Measurements from ENCODE around the gene NKX2-4. TPM values are rescaled to one million over a fixed set of nuclear protein-coding genes. Genes with fewer than 3 reads are reported as not detected.

Gene NKX2-4
- total RNA-seq, 2 donors from 2014 or later = not detected

GRCh38 chr20:21381619-21382018 is 15.7 kb downstream of the NKX2-4 start:
- H3K36me3 ChIP-seq = peaks cover 27% of the 10 kb centered on the region
- no peak for TF ChIP-seq CTCF (IDR thresholded peaks at IDR 0.05)

DNA sequence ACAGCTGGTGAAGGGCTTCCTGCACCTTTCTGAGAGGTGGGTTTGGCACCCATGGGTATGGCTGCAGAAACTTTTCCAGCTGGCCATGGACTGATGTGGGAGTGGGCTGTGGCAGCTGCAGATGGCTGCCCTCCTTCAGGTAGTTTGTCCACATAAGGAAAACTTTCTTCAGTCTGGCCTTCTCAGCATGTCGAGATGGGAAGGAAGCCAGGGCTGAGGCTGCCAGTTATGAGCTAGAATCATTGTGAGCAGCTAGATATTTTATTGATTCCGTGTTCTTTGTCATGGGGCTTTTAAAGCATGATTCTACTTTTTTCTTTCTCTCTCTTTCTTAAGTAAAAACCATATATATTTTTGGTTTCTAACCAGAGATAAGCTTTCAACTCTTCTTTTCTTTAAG is 16.6 kb downstream of the NKX2-4 start:
- Histone ChIP-seq H3K36me3 (peaks cover 26% of the 10 kb centered on the region), H3K4me3 (no peak overlapping the region), H3K27me3 (replicated peaks; ENCODE audit: insufficient read depth) (no peaks in the 10 kb centered on the region), H3K4me1 (ENCODE audit: control insufficient read depth in 1 of 2, low read depth in 2 of 2) (no peaks in the 10 kb centered on the region), H3K9me3 (no peaks in the 10 kb centered on the region), H3K27ac (no peak overlapping the region)
- ATAC-seq (ENCODE audit: insufficient number of reproducible peaks, low FRiP score, low read depth) = no peak
- no peak for DNase-seq (ENCODE audit: low spot score)
- TF ChIP-seq CTCF (IDR thresholded peaks at IDR 0.05) = no peak

More at GRCh38 chr20:21381619-21382018, 15.7 kb downstream of the NKX2-4 start:
- Histone ChIP-seq H3K9me3 (no peaks in the 10 kb centered on the region), H3K27me3 (replicated peaks; ENCODE audit: insufficient read depth) (no peaks in the 10 kb centered on the region), H3K27ac (no peak overlapping the region), H3K4me1 (ENCODE audit: control insufficient read depth in 1 of 2, low read depth in 2 of 2) (no peaks in the 10 kb centered on the region), H3K4me3 (no peak overlapping the region)
- DNase-seq (ENCODE audit: low spot score) (no peak), ATAC-seq (ENCODE audit: insufficient number of reproducible peaks, low FRiP score, low read depth) (no peak)

DNA sequence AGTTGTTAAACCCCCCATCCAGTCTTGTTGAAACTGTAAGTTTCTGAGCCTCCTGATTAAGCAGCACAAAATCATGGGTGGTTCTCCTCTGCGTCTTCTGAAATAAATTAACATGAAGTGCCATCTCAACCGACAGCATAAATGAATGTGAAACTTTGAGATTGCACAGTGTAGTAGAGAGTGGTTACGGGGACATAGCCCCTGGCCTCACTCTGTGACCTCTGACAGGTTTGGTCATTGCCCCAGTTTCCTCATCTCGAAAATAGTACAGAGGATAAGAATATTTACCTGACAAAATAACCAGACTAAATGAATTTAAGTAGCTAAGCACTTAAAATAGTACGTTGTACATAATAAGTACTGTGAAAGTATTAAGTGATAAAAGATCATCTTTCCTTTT is 19.1 kb downstream of the NKX2-4 start:
- no peaks in the 10 kb centered on the region for H3K27me3 ChIP-seq (replicated peaks; ENCODE audit: insufficient read depth)
- H3K9me3 ChIP-seq = no peaks in the 10 kb centered on the region
- H3K4me3 ChIP-seq = no peak overlapping the region
- no peaks in the 10 kb centered on the region for H3K4me1 ChIP-seq (ENCODE audit: control insufficient read depth in 1 of 2, low read depth in 2 of 2)
- peaks cover 15% of the 10 kb centered on the region for H3K36me3 ChIP-seq
- TF ChIP-seq CTCF (IDR thresholded peaks at IDR 0.05) = no peak
- no peak overlapping the region for H3K27ac ChIP-seq
- ATAC-seq (ENCODE audit: insufficient number of reproducible peaks, low FRiP score, low read depth) = no peak
- DNase-seq (ENCODE audit: low spot score) = no peak

- no peak overlapping the region for H3K27ac ChIP-seq
- DNase-seq (ENCODE audit: low spot score) (no peak), ATAC-seq (ENCODE audit: insufficient number of reproducible peaks, low FRiP score, low read depth) (no peak)
- no peak overlapping the region for H3K4me3 ChIP-seq
- H3K4me1 ChIP-seq (ENCODE audit: control insufficient read depth in 1 of 2, low read depth in 2 of 2) = no peaks in the 10 kb centered on the region
- H3K36me3 ChIP-seq = peaks cover 14% of the 10 kb centered on the region
- no peaks in the 10 kb centered on the region for H3K27me3 ChIP-seq (replicated peaks; ENCODE audit: insufficient read depth)
- no peaks in the 10 kb centered on the region for H3K9me3 ChIP-seq
- no peak for TF ChIP-seq CTCF (IDR thresholded peaks at IDR 0.05)
Observed at GRCh38 chr20:21377701-21378100, 19.6 kb downstream of the NKX2-4 start.

DNA sequence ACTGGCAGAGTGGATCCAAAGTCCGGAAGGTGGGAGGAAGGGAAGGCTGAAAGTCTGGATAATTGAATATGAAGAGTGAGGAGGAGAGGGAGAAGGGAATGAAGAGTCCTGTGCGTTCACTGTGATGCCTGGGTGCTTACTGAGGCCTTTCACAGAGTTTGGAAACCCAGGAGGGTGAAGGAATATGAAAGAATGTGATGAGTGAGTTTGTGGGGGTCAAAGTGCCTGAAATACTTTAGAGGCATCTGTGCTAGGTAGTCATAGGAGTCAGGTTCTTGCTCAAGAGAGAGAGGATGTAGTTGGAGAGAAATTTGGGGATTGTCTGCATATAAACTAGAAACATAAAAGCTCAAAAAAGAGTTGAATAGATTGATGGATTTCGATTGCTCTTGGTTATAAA is 20.7 kb downstream of the NKX2-4 start:
- DNase-seq (ENCODE audit: low spot score) (no peak), ATAC-seq (ENCODE audit: insufficient number of reproducible peaks, low FRiP score, low read depth) (no peak)
- Histone ChIP-seq H3K9me3 (no peaks in the 10 kb centered on the region), H3K27me3 (replicated peaks; ENCODE audit: insufficient read depth) (no peaks in the 10 kb centered on the region), H3K4me1 (ENCODE audit: control insufficient read depth in 1 of 2, low read depth in 2 of 2) (no peaks in the 10 kb centered on the region), H3K36me3 (peaks cover 9% of the 10 kb centered on the region), H3K4me3 (no peak overlapping the region), H3K27ac (no peak overlapping the region)
- no peak for TF ChIP-seq CTCF (IDR thresholded peaks at IDR 0.05)
